Tibial nerve (tissue), 4 donors: Measurements from ENCODE around the gene MRPS18B. TPM values are rescaled to one million over a fixed set of nuclear protein-coding genes. Genes with fewer than 3 reads are reported as not detected.
"Not testable (repeated sequence)": the region's sequence is repeated elsewhere in the genome, so short reads cannot be mapped to it uniquely, and the experiment has no call there.

Experiments used
- DNase-seq, 2 donors: peaks; one replicate each; pipeline ENCODE4 v3.0.0-alpha.2; 2019; ENCODE audit warnings: low spot score in 2 of 2
- H3K27ac ChIP-seq, 4 donors: fragments of 200-600 bp; sonication (generic) in 3 of 4; one replicate each; pipeline ENCODE4 v1.5.1; 2017 to 2019; ENCODE audit warnings: mild to moderate bottlenecking in 1 of 4
- H3K27me3 ChIP-seq, 2 donors: fragments of 200-600 bp; sonication (generic) in 1 of 2; one replicate each; pipeline versions ENCODE4 v1.5.1 to v1.6.0; 2017 to 2019
- H3K36me3 ChIP-seq, 3 donors: fragments of 200-600 bp; sonication (generic); one replicate each; pipeline ENCODE4 v1.5.1; 2018 to 2019
- H3K4me1 ChIP-seq, 4 donors: fragments of 200-600 bp; sonication (generic) in 3 of 4; one replicate each; pipeline ENCODE4 v1.5.1; 2017 to 2019
- H3K4me3 ChIP-seq, 4 donors: fragments of 200-600 bp; sonication (generic) in 3 of 4; one replicate each; pipeline ENCODE4 v1.5.1; 2017 to 2019; ENCODE audit warnings: mild to moderate bottlenecking in 1 of 4, moderate library complexity in 1 of 4
- H3K9me3 ChIP-seq, 4 donors: fragments of 200-600 bp; sonication (generic) in 3 of 4; one replicate each; pipeline ENCODE4 v1.5.1; 2017 to 2019
- EP300 ChIP-seq, 2 donors: sonication (generic); formaldehyde crosslinking; IDR thresholded peaks; one replicate each; pipeline ENCODE4 v1.6.1; 2017; ENCODE audit warnings: antibody characterized with exemption in 2 of 2, mild to moderate bottlenecking in 1 of 2
- POLR2A ChIP-seq, 2 donors: fragments of 450-650 bp; IDR thresholded peaks; one replicate each; pipeline ENCODE4 v1.6.1; 2017; ENCODE audit warnings: antibody characterized with exemption in 2 of 2, mild to moderate bottlenecking in 2 of 2, moderate library complexity in 2 of 2
- WGBS, 2 donors: methylation state at CpG; one replicate each; pipeline ENCODE4 v1.1.5; 2018; 5-methylcytosine and 5-hydroxymethylcytosine counted together
- total RNA-seq, 4 donors: library from RNA; depleted of rRNA; stranded (reverse); fragments of >200 nt; gene quantifications; one replicate each; pipeline ENCODE4 v1.1.0, GENCODE V29; 2016
- TF ChIP-seq, protein P1 (sequence below), 5 experiments: fragments of 200-600 bp in 3 of 5; fragments of 450-650 bp in 2 of 5; sonication (generic) in 3 of 5; IDR thresholded peaks; one replicate each; pipeline ENCODE4 v1.5.1; 2016 to 2019; ENCODE audit warnings: antibody characterized with exemption in 5 of 5, mild to moderate bottlenecking in 3 of 5, moderate library complexity in 2 of 5

Gene MRPS18B
- total RNA-seq, 4 donors from 2014 or later: 36.9 to 67.7 (median 50.3) TPM

DNA sequence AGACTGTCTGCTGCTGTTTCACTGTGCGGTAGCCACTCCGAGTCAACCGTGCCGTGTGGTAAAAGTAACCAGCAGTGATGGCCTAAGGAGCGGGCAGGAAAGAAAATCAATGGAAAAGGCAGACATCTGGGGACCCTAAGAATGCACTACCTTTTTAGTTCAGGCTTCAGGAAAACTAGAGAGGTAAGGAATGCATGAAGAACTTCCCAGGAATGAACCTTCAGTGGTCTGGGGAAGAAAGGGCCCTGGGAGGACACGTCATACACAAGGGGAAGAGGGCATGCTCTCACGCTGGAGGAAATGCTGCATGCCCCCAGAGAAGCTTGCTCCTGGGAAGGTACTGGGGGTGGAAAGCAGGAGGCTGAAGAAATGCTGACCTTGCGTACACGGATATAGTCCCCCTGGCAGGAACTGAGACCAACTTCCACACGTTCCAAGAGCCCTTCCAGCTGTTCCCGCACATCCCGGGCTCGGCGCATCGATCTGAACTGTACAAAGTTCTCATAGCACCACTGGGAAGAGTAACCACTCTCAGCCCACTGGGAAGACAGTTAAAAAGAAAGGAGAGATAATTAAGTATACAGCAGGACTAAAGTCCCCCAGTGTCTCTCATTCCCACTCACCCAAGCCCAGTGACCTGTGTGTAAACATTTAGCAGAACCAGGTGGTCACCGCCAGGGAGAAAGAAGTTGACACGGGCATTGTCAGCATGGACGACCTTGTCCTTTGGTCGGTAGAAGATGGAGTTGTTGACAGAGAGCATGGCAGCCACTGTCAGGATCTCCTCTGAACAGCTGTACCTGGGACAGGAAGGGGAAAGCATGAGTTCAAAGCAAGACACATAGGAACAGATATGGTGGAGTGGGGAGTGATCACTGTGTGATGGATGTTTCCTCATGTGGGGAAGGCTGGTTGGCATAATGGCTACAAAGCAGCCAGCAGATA lies 37.4 kb downstream of the MRPS18B start:
- no peaks in the 10 kb centered on the region for H3K27me3 ChIP-seq
- H3K27ac ChIP-seq: no peak overlapping the region
- TF ChIP-seq EP300 (IDR thresholded peaks at IDR 0.05) (no peak), POLR2A (IDR thresholded peaks at IDR 0.05) (no peak)
- TF ChIP-seq, protein P1, sequence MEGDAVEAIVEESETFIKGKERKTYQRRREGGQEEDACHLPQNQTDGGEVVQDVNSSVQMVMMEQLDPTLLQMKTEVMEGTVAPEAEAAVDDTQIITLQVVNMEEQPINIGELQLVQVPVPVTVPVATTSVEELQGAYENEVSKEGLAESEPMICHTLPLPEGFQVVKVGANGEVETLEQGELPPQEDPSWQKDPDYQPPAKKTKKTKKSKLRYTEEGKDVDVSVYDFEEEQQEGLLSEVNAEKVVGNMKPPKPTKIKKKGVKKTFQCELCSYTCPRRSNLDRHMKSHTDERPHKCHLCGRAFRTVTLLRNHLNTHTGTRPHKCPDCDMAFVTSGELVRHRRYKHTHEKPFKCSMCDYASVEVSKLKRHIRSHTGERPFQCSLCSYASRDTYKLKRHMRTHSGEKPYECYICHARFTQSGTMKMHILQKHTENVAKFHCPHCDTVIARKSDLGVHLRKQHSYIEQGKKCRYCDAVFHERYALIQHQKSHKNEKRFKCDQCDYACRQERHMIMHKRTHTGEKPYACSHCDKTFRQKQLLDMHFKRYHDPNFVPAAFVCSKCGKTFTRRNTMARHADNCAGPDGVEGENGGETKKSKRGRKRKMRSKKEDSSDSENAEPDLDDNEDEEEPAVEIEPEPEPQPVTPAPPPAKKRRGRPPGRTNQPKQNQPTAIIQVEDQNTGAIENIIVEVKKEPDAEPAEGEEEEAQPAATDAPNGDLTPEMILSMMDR (IDR thresholded peaks at IDR 0.05): no peak
- H3K9me3 ChIP-seq: no peaks in the 10 kb centered on the region
- no peaks in the 10 kb centered on the region for H3K4me1 ChIP-seq
- peaks cover 0 to 97% (median 54%) of the 10 kb centered on the region in 3 donors for H3K36me3 ChIP-seq
- WGBS, 2 donors: 91% methylated on average over 19 of the region's 19 CpGs
- H3K4me3 ChIP-seq: no peak overlapping the region
- no peak for DNase-seq

DNA sequence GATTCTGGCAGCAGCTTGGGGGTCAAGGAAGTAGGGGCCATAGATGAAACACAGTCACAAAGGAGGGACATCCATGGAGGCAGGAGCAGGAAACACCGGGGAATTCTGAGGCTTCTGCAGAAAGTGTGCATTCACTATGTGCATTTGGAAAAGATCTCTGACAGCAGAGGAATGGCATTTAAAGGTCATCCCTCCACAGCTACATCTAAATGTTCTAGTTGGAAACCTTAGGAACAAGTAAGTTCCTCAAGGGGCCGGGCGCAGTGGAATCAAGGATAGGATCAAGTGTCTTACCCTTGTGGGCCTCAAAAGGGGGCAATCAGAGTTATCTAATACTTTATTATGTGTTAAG lies 38.1 kb downstream of the MRPS18B start:
- no peaks in the 10 kb centered on the region for H3K4me1 ChIP-seq
- no peaks in the 10 kb centered on the region for H3K9me3 ChIP-seq
- no peaks in the 10 kb centered on the region for H3K27me3 ChIP-seq
- TF ChIP-seq POLR2A (IDR thresholded peaks at IDR 0.05) (no peak), EP300 (IDR thresholded peaks at IDR 0.05) (no peak)
- TF ChIP-seq, protein P1 (IDR thresholded peaks at IDR 0.05): no peak
- H3K4me3 ChIP-seq: no peak overlapping the region
- WGBS, 2 donors: 71 to 75% methylated on average over 3 of the region's 3 CpGs
- H3K27ac ChIP-seq: no peak overlapping the region
- DNase-seq: no peak
- peaks cover 0 to 100% (median 54%) of the 10 kb centered on the region in 3 donors for H3K36me3 ChIP-seq

DNA sequence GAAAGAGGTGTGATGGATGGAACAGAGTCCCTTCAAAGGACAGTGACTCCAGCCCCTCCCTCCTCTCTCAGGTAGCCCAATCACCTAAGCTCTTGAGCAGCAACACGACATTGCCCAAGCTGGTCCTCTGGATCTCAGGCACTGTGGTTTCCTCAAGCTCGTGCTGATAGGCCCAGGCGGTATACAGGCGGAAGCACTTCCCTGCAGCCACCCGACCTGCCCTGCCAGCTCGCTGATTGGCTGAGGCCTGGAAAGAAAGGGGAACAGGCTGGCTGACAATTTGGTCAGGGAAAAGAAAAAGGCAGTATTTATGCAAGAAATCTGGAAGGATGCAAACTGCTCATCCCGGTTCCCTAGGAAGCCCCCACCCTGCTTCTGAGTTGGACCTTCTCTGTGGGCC lies 38.9 kb downstream of the MRPS18B start:
- no peaks in the 10 kb centered on the region for H3K4me1 ChIP-seq
- no peaks in the 10 kb centered on the region for H3K9me3 ChIP-seq
- H3K36me3 ChIP-seq: peaks cover 2 to 100% (median 48%) of the 10 kb centered on the region in 3 donors
- no peak overlapping the region for H3K4me3 ChIP-seq
- no peak for DNase-seq
- WGBS, 2 donors: 68 to 75% methylated on average over 7 of the region's 7 CpGs
- no peak overlapping the region for H3K27ac ChIP-seq
- no peak for TF ChIP-seq EP300 (IDR thresholded peaks at IDR 0.05)
- no peak for TF ChIP-seq POLR2A (IDR thresholded peaks at IDR 0.05)
- TF ChIP-seq, protein P1 (IDR thresholded peaks at IDR 0.05): no peak
- no peaks in the 10 kb centered on the region for H3K27me3 ChIP-seq

DNA sequence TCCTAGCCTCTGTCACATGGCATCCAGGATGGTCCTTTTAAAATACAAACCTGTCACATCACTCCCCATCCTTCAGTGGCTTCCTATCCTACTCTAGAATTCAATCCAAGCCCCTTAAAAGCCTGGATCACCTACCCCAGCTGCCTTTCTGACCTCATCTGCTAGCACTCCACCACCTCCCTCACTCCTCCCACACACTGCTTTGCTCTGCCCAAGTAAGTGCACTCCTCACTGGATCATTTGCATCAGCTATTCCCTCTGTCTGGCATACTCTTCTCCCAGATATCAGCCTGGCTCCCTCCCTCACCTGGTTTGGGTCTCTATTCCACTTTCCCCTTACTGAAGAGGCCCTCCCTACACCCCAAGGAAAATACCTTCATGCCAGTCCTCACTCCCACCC lies 39.8 kb downstream of the MRPS18B start:
- no peak overlapping the region for H3K4me3 ChIP-seq

DNA sequence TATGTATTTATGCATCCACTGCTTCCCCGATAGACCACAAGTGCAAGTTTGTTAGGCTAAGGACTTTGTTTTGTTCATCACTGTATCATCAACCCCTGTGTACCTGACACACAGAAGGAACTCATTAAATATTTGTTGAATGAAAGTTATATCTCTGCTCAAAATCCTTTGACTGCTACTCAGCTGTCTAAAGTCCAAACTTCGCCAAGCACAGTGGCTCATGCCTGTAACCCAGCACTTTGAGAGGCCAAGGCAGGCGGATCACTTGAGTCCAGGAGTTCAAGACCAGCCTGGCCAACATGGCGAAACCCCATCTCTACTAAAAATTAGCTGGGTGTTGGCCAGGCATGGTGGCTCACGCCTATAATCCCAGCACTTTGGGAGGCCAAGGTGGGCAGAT lies 40.3 kb downstream of the MRPS18B start:
- not testable (repeated sequence) for H3K9me3 ChIP-seq, H3K4me1 ChIP-seq, DNase-seq, H3K27ac ChIP-seq, H3K4me3 ChIP-seq, H3K27me3 ChIP-seq
- peaks cover 2 to 100% (median 50%) of the 10 kb centered on the region in 3 donors for H3K36me3 ChIP-seq
- WGBS, 2 donors: 89 to 90% methylated on average over 5 of the region's 5 CpGs

More for the DNA sequence above, 39.8 kb downstream of the MRPS18B start:
- Histone ChIP-seq H3K36me3 (peaks cover 2 to 100% (median 50%) of the 10 kb centered on the region in 3 donors), H3K27me3 (no peaks in the 10 kb centered on the region), H3K27ac (no peak overlapping the region), H3K4me1 (no peaks in the 10 kb centered on the region), H3K9me3 (no peaks in the 10 kb centered on the region)
- TF ChIP-seq POLR2A (IDR thresholded peaks at IDR 0.05) (no peak), EP300 (IDR thresholded peaks at IDR 0.05) (no peak)
- TF ChIP-seq, protein P1 (IDR thresholded peaks at IDR 0.05): no peak
- DNase-seq: no peak
